Progenitor cell of endocrine pancreas (in vitro differentiated cells): ENCODE measurements around the gene SIGLECL1. TPM values are rescaled to one million over a fixed set of nuclear protein-coding genes. Genes with fewer than 3 reads are reported as not detected.

Experiments used
- DNase-seq: peaks from one replicate; pipeline ENCODE4 v3.0.0; 2021; ENCODE audit warnings: low spot score; ENCODE audit not compliant: unreplicated experiment
- H3K27ac Mint-ChIP-seq: 2 replicates; pipeline ENCODE4 v1.8.0; 2021; ENCODE audit warnings: mild to moderate bottlenecking, moderate library complexity, mixed read lengths
- H3K27me3 Mint-ChIP-seq: 2 replicates; pipeline ENCODE4 v1.8.0; 2021; ENCODE audit warnings: mixed read lengths
- H3K36me3 Mint-ChIP-seq: 2 replicates; pipeline ENCODE4 v1.8.0; 2022; ENCODE audit warnings: mixed read lengths; ENCODE audit not compliant: insufficient read depth
- H3K4me1 Mint-ChIP-seq: 2 replicates; pipeline ENCODE4 v1.8.0; 2021; ENCODE audit warnings: low read depth, mixed read lengths
- H3K4me3 Mint-ChIP-seq: 2 replicates; pipeline ENCODE4 v1.8.0; 2021; ENCODE audit warnings: low read depth, mild to moderate bottlenecking, moderate library complexity, mixed read lengths
- H3K9me3 Mint-ChIP-seq: 2 replicates; pipeline ENCODE4 v1.8.0; 2021; ENCODE audit warnings: low read depth, mixed read lengths
- CTCF ChIP-seq: fragments of 200-600 bp; sonication (generic); IDR thresholded peaks from one replicate; pipeline ENCODE4 v1.5.0; 2021; ENCODE audit warnings: antibody characterized with exemption, mild to moderate bottlenecking; ENCODE audit not compliant: unreplicated experiment
- total RNA-seq: library from RNA; stranded (reverse); gene quantifications from 2 replicates; pipeline ENCODE4 v1.2.1, GENCODE V29; 2021

SIGLECL1 gene
- total RNA-seq, 1 donor from 2014 or later: not detected

- Mint-ChIP-seq H3K4me3 (no peak overlapping the region), H3K27ac (no peak overlapping the region), H3K4me1 (no peaks in the 10 kb centered on the region), H3K27me3 (no peaks in the 10 kb centered on the region), H3K36me3 (no peaks in the 10 kb centered on the region), H3K9me3 (no peaks in the 10 kb centered on the region)
- DNase-seq: no peak
- TF ChIP-seq CTCF: no peak
Measured at GRCh38 chr19:51258165-51259160, 7.6 kb downstream of the SIGLECL1 start.

DNA sequence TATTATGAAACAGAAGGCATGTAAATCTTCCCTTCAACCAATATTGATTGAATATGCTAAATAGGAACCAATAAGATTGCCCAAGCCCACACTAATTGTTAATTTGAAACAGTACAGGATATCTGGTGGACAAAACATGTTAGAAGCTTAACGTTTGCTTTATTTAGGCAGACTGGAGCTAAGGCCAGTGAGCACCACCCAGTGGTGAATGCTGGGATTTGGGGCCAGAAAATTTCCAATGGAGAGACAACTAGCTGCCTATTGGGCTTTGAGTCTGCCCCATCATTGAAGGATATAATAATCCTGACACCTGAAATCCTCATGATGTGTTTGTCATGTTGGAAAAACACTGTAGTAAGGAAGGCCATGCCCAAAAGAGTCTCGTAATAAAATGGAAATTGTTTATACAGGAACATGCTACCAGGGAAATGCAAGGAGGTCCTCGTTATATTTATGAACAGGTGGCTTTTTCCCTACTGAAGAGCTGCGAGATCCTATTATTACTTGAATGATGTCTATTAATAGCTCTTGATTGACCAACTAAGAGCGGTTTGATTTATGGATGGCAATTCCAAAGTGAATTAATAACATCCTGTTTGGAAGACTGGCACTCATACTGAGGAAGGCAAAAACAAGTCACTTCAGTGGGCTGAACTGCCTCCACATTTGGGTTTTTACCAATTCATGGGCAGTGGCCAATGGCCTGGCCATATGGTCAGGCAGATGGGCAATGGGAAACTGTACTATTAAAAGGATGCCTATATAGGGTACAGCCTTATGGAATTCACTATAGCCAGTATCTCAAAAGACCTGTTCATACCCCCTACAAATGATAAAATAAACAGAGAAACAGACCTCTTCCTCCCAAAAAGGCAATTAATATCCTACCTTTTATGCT is 8.7 kb downstream of the SIGLECL1 start:
- peak; percentile 80 for TF ChIP-seq CTCF
- DNase-seq: no peak
- H3K27me3 Mint-ChIP-seq: peaks cover 3% of the 10 kb centered on the region
- no peak overlapping the region for H3K27ac Mint-ChIP-seq
- H3K9me3 Mint-ChIP-seq: no peaks in the 10 kb centered on the region
- no peaks in the 10 kb centered on the region for H3K4me1 Mint-ChIP-seq
- no peaks in the 10 kb centered on the region for H3K36me3 Mint-ChIP-seq
- H3K4me3 Mint-ChIP-seq: no peak overlapping the region

DNA sequence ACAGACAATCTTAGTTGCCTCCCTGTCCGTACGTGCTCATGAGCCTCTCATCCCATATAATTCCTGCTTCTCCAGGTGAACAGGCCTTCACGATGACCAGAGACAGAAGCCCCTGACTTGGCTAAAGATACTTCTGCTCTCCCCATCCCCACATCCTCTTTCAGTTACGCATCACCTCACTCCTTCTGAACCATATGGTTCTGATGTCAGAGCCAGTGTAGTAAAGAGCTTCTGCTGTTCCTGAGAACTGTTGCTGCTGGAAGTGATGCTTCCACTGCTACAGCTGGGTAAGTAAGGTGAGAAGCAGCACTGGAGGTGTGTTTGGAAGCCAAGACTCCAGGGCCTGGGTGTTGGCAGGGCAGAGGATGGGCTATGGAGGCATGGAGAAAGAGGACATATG is 12.9 kb downstream of the SIGLECL1 start:
- no peak overlapping the region for H3K4me3 Mint-ChIP-seq
- no peaks in the 10 kb centered on the region for H3K9me3 Mint-ChIP-seq
- no peak for DNase-seq
- no peaks in the 10 kb centered on the region for H3K36me3 Mint-ChIP-seq
- H3K4me1 Mint-ChIP-seq: no peaks in the 10 kb centered on the region
- no peak for TF ChIP-seq CTCF
- H3K27ac Mint-ChIP-seq: no peak overlapping the region
- peaks cover 3% of the 10 kb centered on the region for H3K27me3 Mint-ChIP-seq

DNA sequence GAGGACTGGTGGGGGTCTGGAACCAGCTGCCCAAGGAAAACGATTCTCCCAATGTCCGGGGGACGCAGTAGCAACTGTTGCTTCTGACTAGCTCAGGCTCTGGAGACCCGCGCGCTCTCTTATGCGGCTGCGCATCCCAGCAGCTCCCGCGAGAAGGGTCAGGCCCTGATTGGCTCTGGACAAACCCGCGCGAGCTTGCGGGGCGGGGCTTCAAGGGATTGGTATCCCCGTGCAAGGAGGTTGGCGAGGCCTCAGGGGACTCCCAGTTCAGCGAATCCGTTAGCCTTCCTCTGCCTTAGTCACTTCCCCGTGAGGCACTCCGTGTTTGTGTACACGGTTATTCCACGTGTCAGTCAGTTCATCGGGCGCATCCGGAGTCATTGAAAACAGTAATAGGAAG is 20.2 kb downstream of the SIGLECL1 start:
- Mint-ChIP-seq H3K9me3 (no peaks in the 10 kb centered on the region), H3K36me3 (no peaks in the 10 kb centered on the region), H3K4me3 (no peak overlapping the region), H3K27me3 (peaks cover 10% of the 10 kb centered on the region), H3K27ac (no peak overlapping the region), H3K4me1 (no peaks in the 10 kb centered on the region)
- DNase-seq: no peak
- no peak for TF ChIP-seq CTCF

DNA sequence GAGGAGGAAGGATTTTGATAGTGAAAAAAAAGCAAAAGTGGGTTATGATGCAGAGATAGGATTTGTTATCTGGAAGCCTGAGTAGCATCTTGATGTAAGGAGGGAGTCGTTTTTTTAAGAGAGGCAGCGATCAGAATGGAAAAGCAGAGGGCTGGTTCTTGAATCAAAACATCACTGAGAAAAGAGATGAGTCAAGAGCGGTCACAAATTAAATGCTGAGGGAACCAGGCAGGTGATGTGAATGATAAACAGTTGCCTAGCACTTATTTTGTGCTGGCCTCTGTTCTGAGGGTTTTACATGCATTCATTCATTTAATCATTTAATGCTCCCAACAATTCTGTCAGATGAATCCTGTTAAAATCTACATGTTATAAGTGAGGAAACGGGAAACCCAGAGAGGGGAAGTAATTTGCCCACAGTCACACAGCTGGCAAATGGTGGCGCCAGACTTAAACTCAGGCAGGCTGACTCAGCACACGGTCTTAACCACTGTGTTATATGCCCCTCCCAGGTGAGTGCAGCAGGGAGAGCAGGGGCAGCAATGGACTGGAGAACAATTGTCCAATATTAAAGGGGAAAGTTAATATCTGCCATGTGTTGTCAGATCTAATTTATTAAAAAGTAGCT is 21.4 kb downstream of the SIGLECL1 start:
- H3K36me3 Mint-ChIP-seq: no peaks in the 10 kb centered on the region
- TF ChIP-seq CTCF: no peak
- no peak for DNase-seq
- H3K4me3 Mint-ChIP-seq: no peak overlapping the region
- H3K4me1 Mint-ChIP-seq: no peaks in the 10 kb centered on the region
- H3K9me3 Mint-ChIP-seq: no peaks in the 10 kb centered on the region
- no peak overlapping the region for H3K27ac Mint-ChIP-seq
- H3K27me3 Mint-ChIP-seq: peaks cover 10% of the 10 kb centered on the region
